ENCODE measurements around the gene GDPD3. TPM values are rescaled to one million over a fixed set of nuclear protein-coding genes. Genes with fewer than 3 reads are reported as not detected.
A peak's percentile ranks its signal among the peaks of the same experiment; 100 is the strongest.

The GDPD3 gene
- total and polyA plus RNA-seq, 10 of the 15 experiments (the other 5 are each of a cell fraction or from before 2014, with no cell fraction given): 0.29 to 3.3 (median 0.97) TPM

DNA sequence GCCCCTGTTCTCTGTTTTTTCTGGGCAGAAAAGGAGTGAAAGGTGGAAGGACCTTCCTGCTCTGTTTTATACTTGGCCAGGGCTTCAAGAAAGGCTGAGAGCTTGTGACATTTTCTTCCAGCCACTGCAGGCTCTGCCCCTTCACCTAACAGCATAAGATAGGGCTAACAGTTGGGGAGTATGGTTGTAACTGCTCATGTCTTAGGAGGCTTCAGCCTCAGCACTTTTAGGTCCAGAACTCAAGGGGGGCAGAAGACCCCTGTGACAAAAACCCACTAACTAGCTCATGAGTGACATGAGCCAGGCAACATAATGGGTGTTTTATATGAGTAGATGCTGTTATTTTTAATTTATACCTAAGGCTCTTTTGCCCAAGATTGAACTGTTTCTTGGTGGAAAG, 42.8 kb downstream of the GDPD3 start:
- Histone ChIP-seq H3K4me2 (ENCODE audit: control insufficient read depth, insufficient read depth) (no peak overlapping the region), H3K4me1 (ENCODE audit: control insufficient read depth, insufficient read depth, low read length) (peaks cover 26% of the 10 kb centered on the region), H3K9me3 (replicated peaks; ENCODE audit: control insufficient read depth, insufficient read depth, low read length) (no peaks in the 10 kb centered on the region), H3K9ac (ENCODE audit: control insufficient read depth, insufficient read depth, low read length) (no peak overlapping the region), H3K27me3 (replicated peaks in 1 of 2; ENCODE audit: control insufficient read depth in 2 of 2, insufficient read depth in 2 of 2, low read length in 1 of 2) (no peaks in the 10 kb centered on the region), H3K27ac (ENCODE audit: control insufficient read depth, insufficient read depth) (no peak overlapping the region), H2AFZ (ENCODE audit: control insufficient read depth, low read depth, low read length) (no peak overlapping the region), H3K79me2 (ENCODE audit: control insufficient read depth, insufficient read depth, low read length) (peaks cover 51% of the 10 kb centered on the region), H3K36me3 (ENCODE audit: control insufficient read depth in 2 of 2, insufficient read depth in 2 of 2, low read length in 1 of 2) (peaks cover 30 to 32% of the 10 kb centered on the region in 2 experiments), H4K20me1 (ENCODE audit: control insufficient read depth, insufficient read depth) (peaks cover 24% of the 10 kb centered on the region), H3K4me3 (no peak overlapping the region)
- FAIRE-seq: no peak
- ChIA-PET SMC1A (ENCODE audit: uncharacterized antibody, unreplicated experiment) (no interaction called here), CTCF (interaction anchor here (1.1 kb wide), 1 partner anchor 21 kb away, joined by 3 read pairs; the partner anchor contains the start of gene TBX6), RAD21 (ENCODE audit: unreplicated experiment) (no interaction called here), POLR2A (no interaction called here)
- no peak for TF ChIP-seq POLR2AphosphoS5 (IDR thresholded peaks at IDR 0.05; ENCODE audit: low read length)
- TF ChIP-seq KLF5 (IDR thresholded peaks at IDR 0.05; ENCODE audit: partially characterized antibody): no peak
- TF ChIP-seq MYB (IDR thresholded peaks at IDR 0.05; ENCODE audit: borderline replicate concordance, low read depth, low read length): no peak
- no peak for TF ChIP-seq IKZF1 (conservative IDR thresholded peaks at IDR 0.05)
- peak; percentile 47; the same call in 1 of the 2 replicates for TF ChIP-seq POLR2AphosphoS2 (IDR thresholded peaks at IDR 0.05; ENCODE audit: low read depth, low read length)
- TF ChIP-seq SMARCA5 (IDR thresholded peaks at IDR 0.05): no peak
- no peak for TF ChIP-seq NR2F1 (conservative IDR thresholded peaks at IDR 0.05)
- no TSS peak for BruUV-seq (replicated peaks)
- intact Hi-C loops (cut with micrococcal nuclease; ENCODE audit: unreplicated experiment) (no loop called here), in situ Hi-C loops (cut with MboI) (no loop called here)
- DNase-seq (ENCODE audit: low read depth, low spot score): no peak
- ATAC-seq: no peak

DNA sequence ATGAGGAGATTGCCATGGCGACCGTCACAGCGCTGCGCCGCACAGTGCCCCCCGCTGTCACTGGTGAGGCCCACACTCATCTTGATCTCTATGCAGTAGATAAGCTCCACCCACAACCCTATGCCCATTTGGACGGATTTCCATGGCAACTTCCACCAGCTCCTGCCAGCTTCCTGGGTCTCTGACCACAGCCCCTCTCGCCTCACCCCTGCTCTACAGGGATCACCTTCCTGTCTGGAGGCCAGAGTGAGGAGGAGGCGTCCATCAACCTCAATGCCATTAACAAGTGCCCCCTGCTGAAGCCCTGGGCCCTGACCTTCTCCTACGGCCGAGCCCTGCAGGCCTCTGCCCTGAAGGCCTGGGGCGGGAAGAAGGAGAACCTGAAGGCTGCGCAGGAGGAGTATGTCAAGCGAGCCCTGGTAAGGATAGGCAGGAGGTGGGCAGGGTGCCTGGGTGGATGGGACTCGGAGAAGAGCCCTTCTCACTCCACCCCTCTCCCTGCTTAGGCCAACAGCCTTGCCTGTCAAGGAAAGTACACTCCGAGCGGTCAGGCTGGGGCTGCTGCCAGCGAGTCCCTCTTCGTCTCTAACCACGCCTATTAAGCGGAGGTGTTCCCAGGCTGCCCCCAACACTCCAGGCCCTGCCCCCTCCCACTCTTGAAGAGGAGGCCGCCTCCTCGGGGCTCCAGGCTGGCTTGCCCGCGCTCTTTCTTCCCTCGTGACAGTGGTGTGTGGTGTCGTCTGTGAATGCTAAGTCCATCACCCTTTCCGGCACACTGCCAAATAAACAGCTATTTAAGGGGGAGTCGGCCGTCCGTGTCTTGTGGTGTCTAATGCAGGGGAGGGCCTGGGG, 43.5 kb downstream of the GDPD3 start:
- RAD21 ChIA-PET (ENCODE audit: unreplicated experiment): no interaction called here
- Histone ChIP-seq H3K27me3 (replicated peaks in 1 of 2; ENCODE audit: control insufficient read depth in 2 of 2, insufficient read depth in 2 of 2, low read length in 1 of 2) (no peaks in the 10 kb centered on the region), H3K36me3 (ENCODE audit: control insufficient read depth in 2 of 2, insufficient read depth in 2 of 2, low read length in 1 of 2) (peaks cover 30 to 32% of the 10 kb centered on the region in 2 experiments), H3K9ac (ENCODE audit: control insufficient read depth, insufficient read depth, low read length) (no peak overlapping the region), H3K4me3 (no peak overlapping the region; the same call in 1 of the 2 replicates), H3K4me2 (ENCODE audit: control insufficient read depth, insufficient read depth) (peak overlapping the region; percentile 66), H3K27ac (ENCODE audit: control insufficient read depth, insufficient read depth) (no peak overlapping the region), H4K20me1 (ENCODE audit: control insufficient read depth, insufficient read depth) (peaks cover 24% of the 10 kb centered on the region), H3K4me1 (ENCODE audit: control insufficient read depth, insufficient read depth, low read length) (peaks cover 24% of the 10 kb centered on the region), H3K9me3 (replicated peaks; ENCODE audit: control insufficient read depth, insufficient read depth, low read length) (no peaks in the 10 kb centered on the region), H3K79me2 (ENCODE audit: control insufficient read depth, insufficient read depth, low read length) (peaks cover 56% of the 10 kb centered on the region), H2AFZ (ENCODE audit: control insufficient read depth, low read depth, low read length) (no peak overlapping the region)
- DNase-seq (ENCODE audit: low read depth, low spot score): no peak
- SMC1A ChIA-PET (ENCODE audit: uncharacterized antibody, unreplicated experiment): no interaction called here
- CTCF ChIA-PET: interaction anchor here (1.1 kb wide), 1 partner anchor 22 kb away, joined by 3 read pairs; the partner anchor contains the start of gene TBX6
- POLR2A ChIA-PET: interaction anchor here (1.2 kb wide), 1 partner anchor 14 kb away, joined by 3 read pairs; no protein-coding TSS in a partner anchor
- in situ Hi-C loops (cut with MboI): no loop called here
- ATAC-seq: no peak
- TF ChIP-seq POLR2AphosphoS2 (IDR thresholded peaks at IDR 0.05; ENCODE audit: low read depth, low read length) (0 out of 2 replicates have a peak, but pooled peaks have one; percentile 62), SIN3A (IDR thresholded peaks at IDR 0.05; ENCODE audit: low read depth, low read length) (no peak), PAX5 (IDR thresholded peaks at IDR 0.05; ENCODE audit: borderline replicate concordance, low read depth, low read length) (no peak), NR2C1 (IDR thresholded peaks at IDR 0.05) (no peak)
- TF ChIP-seq, protein P1, sequence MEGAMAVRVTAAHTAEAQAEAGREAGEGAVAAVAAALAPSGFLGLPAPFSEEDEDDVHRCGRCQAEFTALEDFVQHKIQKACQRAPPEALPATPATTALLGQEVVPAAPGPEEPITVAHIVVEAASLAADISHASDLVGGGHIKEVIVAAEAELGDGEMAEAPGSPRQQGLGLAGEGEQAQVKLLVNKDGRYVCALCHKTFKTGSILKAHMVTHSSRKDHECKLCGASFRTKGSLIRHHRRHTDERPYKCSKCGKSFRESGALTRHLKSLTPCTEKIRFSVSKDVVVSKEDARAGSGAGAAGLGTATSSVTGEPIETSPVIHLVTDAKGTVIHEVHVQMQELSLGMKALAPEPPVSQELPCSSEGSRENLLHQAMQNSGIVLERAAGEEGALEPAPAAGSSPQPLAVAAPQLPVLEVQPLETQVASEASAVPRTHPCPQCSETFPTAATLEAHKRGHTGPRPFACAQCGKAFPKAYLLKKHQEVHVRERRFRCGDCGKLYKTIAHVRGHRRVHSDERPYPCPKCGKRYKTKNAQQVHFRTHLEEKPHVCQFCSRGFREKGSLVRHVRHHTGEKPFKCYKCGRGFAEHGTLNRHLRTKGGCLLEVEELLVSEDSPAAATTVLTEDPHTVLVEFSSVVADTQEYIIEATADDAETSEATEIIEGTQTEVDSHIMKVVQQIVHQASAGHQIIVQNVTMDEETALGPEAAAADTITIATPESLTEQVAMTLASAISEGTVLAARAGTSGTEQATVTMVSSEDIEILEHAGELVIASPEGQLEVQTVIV (IDR thresholded peaks at IDR 0.05; ENCODE audit: borderline replicate concordance, partially characterized antibody): no peak
- no peak for FAIRE-seq
- WGBS (ENCODE audit: insufficient coverage, insufficient replicate concordance, low lambda C conversion rate, missing lambda C conversion rate): 96% methylated on average over 31 of the region's 31 CpGs
- TSS peak; percentile 61 for BruUV-seq (replicated peaks)
- intact Hi-C loops (cut with micrococcal nuclease; ENCODE audit: unreplicated experiment): no loop called here
